ENCODE data around the gene ILF2.

GRCh38 chr1:153667439-153667838, 3.4 kb downstream of the ILF2 start:
- no peak for TF ChIP-seq CTCF (IDR thresholded peaks at IDR 0.05; ENCODE audit: insufficient read depth, low read length)
- no peak for TF ChIP-seq POLR2AphosphoS5 (IDR thresholded peaks at IDR 0.05; ENCODE audit: low read depth)
- no peak for TF ChIP-seq SPI1 (IDR thresholded peaks at IDR 0.05; ENCODE audit: borderline replicate concordance, low read depth)
- TF ChIP-seq GABPA (IDR thresholded peaks at IDR 0.05; ENCODE audit: low read depth): no peak
